Esophagus (tissue), 2 donors: ENCODE measurements around the gene SAXO2. TPM values are rescaled to one million over a fixed set of nuclear protein-coding genes. Genes with fewer than 3 reads are reported as not detected.
"Not testable (repeated sequence)": the region's sequence is repeated elsewhere in the genome, so short reads cannot be mapped to it uniquely, and the experiment has no call there.

Experiments
- H3K27ac ChIP-seq, 2 donors: one replicate each; pipeline ENCODE4 v1.5.1; 2013; ENCODE audit warnings: low read depth in 2 of 2, mild to moderate bottlenecking in 2 of 2, inconsistent platforms in 1 of 2, low read length in 1 of 2, moderate library complexity in 1 of 2
- H3K27me3 ChIP-seq, 2 donors: one replicate each; pipeline ENCODE4 v1.6.1; 2013; ENCODE audit warnings: low read length in 2 of 2, control low read depth in 1 of 2, mild to moderate bottlenecking in 1 of 2; ENCODE audit not compliant: insufficient read depth in 2 of 2, control insufficient read depth in 1 of 2
- H3K36me3 ChIP-seq, 2 donors: one replicate each; pipeline ENCODE4 v1.6.1; 2013; ENCODE audit warnings: low read length in 1 of 2; ENCODE audit not compliant: control insufficient read depth in 2 of 2, insufficient read depth in 2 of 2
- H3K4me1 ChIP-seq, 2 donors: one replicate each; pipeline ENCODE4 v1.6.1; 2013; ENCODE audit warnings: low read length in 1 of 2; ENCODE audit not compliant: control insufficient read depth in 2 of 2, insufficient read depth in 2 of 2
- H3K4me3 ChIP-seq, 2 donors: one replicate each; pipeline ENCODE4 v1.5.1; 2013; ENCODE audit warnings: low read length in 2 of 2, mild to moderate bottlenecking in 2 of 2, low read depth in 1 of 2, moderate library complexity in 1 of 2
- H3K9me3 ChIP-seq, 2 donors: one replicate each; pipeline ENCODE4 v1.6.1; 2013; ENCODE audit warnings: mild to moderate bottlenecking in 2 of 2, low read depth in 1 of 2, low read length in 1 of 2, moderate library complexity in 1 of 2; ENCODE audit not compliant: control insufficient read depth in 2 of 2, insufficient read depth in 1 of 2
- WGBS, 2 donors: extraction: QIAGEN DNeasy Blood & Tissue Kit; methylation state at CpG; one replicate each; pipeline ENCODE4 v1.1.7; 2013; 5-methylcytosine and 5-hydroxymethylcytosine counted together
- polyA plus RNA-seq, 2 donors: library from polyadenylated mRNA; stranded (reverse); fragments of 200-250 nt; gene quantifications; one replicate each; pipeline ENCODE4 v1.2.3, GENCODE V29; 2013
- donor health status: healthy with polysubstance abuse.
- donor health status: Bipolar disorder and iron deficiency.

SAXO2 gene
- 1 to 10 TPM in 1 of 2 donors, under 1 TPM in 1; 0.47 to 2.3 TPM for polyA plus RNA-seq

GRCh38 chr15:82262422-82263026 lies at the start of gene SAXO2, which contains the start of gene EFL1:
SAXO2 (plus strand) TSS chr15:82262818; CDS start chr15:82262880, 62 bp downstream.
EFL1 (minus strand) TSS chr15:82262734; CDS start chr15:82261778, 956 bp downstream.
- H3K4me3 ChIP-seq: peak within 1 kb of the TSS; percentile 84 to 96
- peak within 1 kb of the TSS; percentile 85 to 89 for H3K27ac ChIP-seq
- no peaks in the 10 kb centered on the region for H3K4me1 ChIP-seq
- 0% methylated on average over 57 of the region's 57 CpGs for WGBS, 2 donors
- no peaks in the 10 kb centered on the region for H3K27me3 ChIP-seq
- peaks cover 0 to 2% of the 10 kb centered on the region in 2 donors for H3K36me3 ChIP-seq
- no peaks in the 10 kb centered on the region for H3K9me3 ChIP-seq

- not testable (repeated sequence) for H3K36me3 ChIP-seq, H3K27me3 ChIP-seq, H3K4me3 ChIP-seq, H3K9me3 ChIP-seq, H3K27ac ChIP-seq, H3K4me1 ChIP-seq
- WGBS, 2 donors: 84 to 85% methylated on average over 2 of the region's 2 CpGs
Measured at GRCh38 chr15:82216092-82216491, 46.5 kb upstream of the SAXO2 start.

- 80 to 81% methylated on average over 2 of the region's 2 CpGs for WGBS, 2 donors
- H3K4me3 ChIP-seq, H3K36me3 ChIP-seq, H3K4me1 ChIP-seq, H3K27me3 ChIP-seq, H3K27ac ChIP-seq, H3K9me3 ChIP-seq: not testable (repeated sequence)
Measured at GRCh38 chr15:82221535-82221934, 41.1 kb upstream of the SAXO2 start.

- Histone ChIP-seq H3K27me3 (no peaks in the 10 kb centered on the region), H3K27ac (no peak overlapping the region), H3K36me3 (peaks cover 0 to 8% of the 10 kb centered on the region in 2 donors), H3K4me3 (no peak overlapping the region), H3K4me1 (no peaks in the 10 kb centered on the region), H3K9me3 (no peaks in the 10 kb centered on the region)
- WGBS, 2 donors: 69 to 88% methylated on average over 1 of the region's 1 CpG
Measured at GRCh38 chr15:82228750-82229149, 33.9 kb upstream of the SAXO2 start.

GRCh38 chr15:82231233-82231632 lies 31.4 kb upstream of the SAXO2 start:
- peaks cover 0 to 8% of the 10 kb centered on the region in 2 donors for H3K36me3 ChIP-seq
- no peaks in the 10 kb centered on the region for H3K4me1 ChIP-seq
- H3K27me3 ChIP-seq: no peaks in the 10 kb centered on the region
- 38 to 39% methylated on average over 2 of the region's 2 CpGs for WGBS, 2 donors
- no peaks in the 10 kb centered on the region for H3K9me3 ChIP-seq
- H3K4me3 ChIP-seq: no peak overlapping the region
- H3K27ac ChIP-seq: no peak overlapping the region

GRCh38 chr15:82231842-82232241 lies 30.8 kb upstream of the SAXO2 start:
- Histone ChIP-seq H3K27me3 (no peaks in the 10 kb centered on the region), H3K4me1 (no peaks in the 10 kb centered on the region), H3K36me3 (peaks cover 0 to 5% of the 10 kb centered on the region in 2 donors), H3K9me3 (no peaks in the 10 kb centered on the region), H3K4me3 (no peak overlapping the region), H3K27ac (no peak overlapping the region)
- WGBS, 2 donors: 66 to 89% methylated on average over 2 of the region's 2 CpGs

GRCh38 chr15:82237944-82238534 lies 24.6 kb upstream of the SAXO2 start:
- H3K27ac ChIP-seq, H3K9me3 ChIP-seq, H3K27me3 ChIP-seq, H3K4me3 ChIP-seq, H3K36me3 ChIP-seq, H3K4me1 ChIP-seq: not testable (repeated sequence)
- 50 to 64% methylated on average over 2 of the region's 3 CpGs for WGBS, 2 donors

- no peaks in the 10 kb centered on the region for H3K9me3 ChIP-seq
- no peaks in the 10 kb centered on the region for H3K27me3 ChIP-seq
- H3K27ac ChIP-seq: no peak overlapping the region
- H3K4me3 ChIP-seq: no peak overlapping the region
- H3K4me1 ChIP-seq: no peaks in the 10 kb centered on the region
- 88 to 96% methylated on average over 5 of the region's 5 CpGs for WGBS, 2 donors
- H3K36me3 ChIP-seq: peaks cover 0 to 2% of the 10 kb centered on the region in 2 donors
Measured at GRCh38 chr15:82239685-82240391, 22.8 kb upstream of the SAXO2 start.

- 37 to 63% methylated on average over 1 of the region's 1 CpG for WGBS, 2 donors
- not testable (repeated sequence) for H3K36me3 ChIP-seq, H3K4me3 ChIP-seq, H3K9me3 ChIP-seq, H3K27me3 ChIP-seq, H3K4me1 ChIP-seq, H3K27ac ChIP-seq
Measured at GRCh38 chr15:82241836-82242499, 20.6 kb upstream of the SAXO2 start.
